ENCODE data around the gene RGS13.
"Not testable (repeated sequence)": the region's sequence is repeated elsewhere in the genome, so short reads cannot be mapped to it uniquely, and the experiment has no call there.

RGS13 gene

DNA sequence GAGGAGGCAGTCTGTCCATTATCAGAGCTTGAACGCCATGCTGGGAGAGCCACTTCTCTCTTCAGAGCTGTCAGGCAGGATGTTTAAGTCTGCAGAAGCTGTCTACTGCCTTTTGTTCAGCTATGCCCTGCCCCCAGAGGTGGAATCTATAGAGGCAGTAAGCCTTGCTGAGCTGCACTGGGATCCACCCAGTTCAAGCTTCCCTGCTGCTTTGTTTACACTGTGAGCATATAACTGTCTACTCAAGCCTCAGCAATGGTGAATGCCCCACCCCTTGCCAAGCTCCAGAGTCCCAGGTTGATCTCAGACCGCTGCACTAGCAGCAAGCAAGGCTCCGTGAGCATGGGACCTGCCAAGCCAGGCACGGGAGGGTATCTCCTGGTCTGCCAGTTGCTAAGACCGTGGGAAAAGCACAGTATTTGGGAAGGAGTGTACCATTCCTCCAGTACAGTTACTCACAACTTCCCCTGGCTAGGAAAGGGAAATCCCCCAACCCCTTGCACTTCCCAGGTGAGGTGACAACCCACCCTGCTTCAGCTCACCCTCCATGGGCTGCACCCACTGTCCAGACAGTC is 32.5 kb downstream of the RGS13 start:
- DNase-seq (ENCODE audit: low read depth in 2 of 2): no peak
- H3K4me3 ChIP-seq (replicated peaks in 1 of 2; ENCODE audit: low read depth in 2 of 2, low read length in 2 of 2): no peak overlapping the region
- TF ChIP-seq CTCF (IDR thresholded peaks at IDR 0.05; ENCODE audit: low read depth, low read length): no peak

GRCh38 chr1:192669174-192669573 is 33.2 kb downstream of the RGS13 start:
- DNase-seq (ENCODE audit: low read depth in 2 of 2): no peak
- no peak for TF ChIP-seq CTCF (IDR thresholded peaks at IDR 0.05; ENCODE audit: low read depth, low read length)
- no peak overlapping the region for H3K4me3 ChIP-seq (replicated peaks in 1 of 2; ENCODE audit: low read depth in 2 of 2, low read length in 2 of 2)

DNA sequence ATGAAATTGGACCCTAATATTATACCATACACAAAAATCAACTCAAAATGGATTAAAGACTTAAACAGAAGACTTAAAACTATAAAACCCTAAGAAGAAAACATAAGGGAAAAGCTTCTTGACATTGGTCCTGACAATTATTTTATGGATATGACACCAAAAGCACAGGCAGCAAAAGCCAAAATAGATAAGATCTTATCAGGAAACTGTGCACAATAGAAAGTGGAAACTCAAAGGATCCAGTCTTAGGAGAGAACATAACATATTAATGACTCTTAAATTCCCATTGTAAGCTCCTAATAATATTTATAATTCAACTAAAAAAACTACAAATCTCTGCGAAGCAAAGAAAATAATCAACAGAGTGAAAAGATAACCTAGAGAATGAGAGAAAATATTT is 39.8 kb downstream of the RGS13 start:
- no peak for TF ChIP-seq CTCF (IDR thresholded peaks at IDR 0.05; ENCODE audit: low read depth, low read length)
- DNase-seq (ENCODE audit: low read depth in 2 of 2): no peak
- no peak overlapping the region for H3K4me3 ChIP-seq (replicated peaks in 1 of 2; ENCODE audit: low read depth in 2 of 2, low read length in 2 of 2)

- H3K4me3 ChIP-seq (replicated peaks in 1 of 2; ENCODE audit: low read depth in 2 of 2, low read length in 2 of 2): no peak overlapping the region
- no peak for DNase-seq (ENCODE audit: low read depth in 2 of 2)
- no peak for TF ChIP-seq CTCF (IDR thresholded peaks at IDR 0.05; ENCODE audit: low read depth, low read length)
These were observed 42.2 kb downstream of the RGS13 start for GRCh38 chr1:192678099-192678498.

DNA sequence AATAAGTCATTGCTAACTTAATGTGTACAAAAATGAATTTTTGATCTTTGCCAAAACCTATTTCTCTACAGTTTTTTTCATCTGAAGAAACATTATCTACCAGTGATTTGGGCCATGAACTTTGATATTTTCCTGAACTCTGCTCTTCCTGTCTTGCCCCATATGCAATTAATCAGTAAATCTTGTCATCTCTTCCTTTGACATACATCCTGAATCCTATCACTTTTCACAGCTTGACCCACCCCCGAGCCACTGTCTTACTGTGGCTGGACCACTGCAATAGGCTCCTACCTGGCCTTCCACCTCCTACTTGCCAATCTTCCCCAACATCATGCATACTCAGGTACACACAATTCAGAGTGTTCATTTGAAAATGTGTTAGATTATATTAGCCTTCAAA is 46.4 kb downstream of the RGS13 start:
- H3K4me3 ChIP-seq (replicated peaks in 1 of 2; ENCODE audit: low read depth in 2 of 2, low read length in 2 of 2): no peak overlapping the region
- no peak for DNase-seq (ENCODE audit: low read depth in 2 of 2)
- TF ChIP-seq CTCF (IDR thresholded peaks at IDR 0.05; ENCODE audit: low read depth, low read length): no peak

GRCh38 chr1:192683081-192683480 is 47.1 kb downstream of the RGS13 start:
- DNase-seq (ENCODE audit: low read depth in 2 of 2); H3K4me3 ChIP-seq (replicated peaks in 1 of 2; ENCODE audit: low read depth in 2 of 2, low read length in 2 of 2): not testable (repeated sequence)

DNA sequence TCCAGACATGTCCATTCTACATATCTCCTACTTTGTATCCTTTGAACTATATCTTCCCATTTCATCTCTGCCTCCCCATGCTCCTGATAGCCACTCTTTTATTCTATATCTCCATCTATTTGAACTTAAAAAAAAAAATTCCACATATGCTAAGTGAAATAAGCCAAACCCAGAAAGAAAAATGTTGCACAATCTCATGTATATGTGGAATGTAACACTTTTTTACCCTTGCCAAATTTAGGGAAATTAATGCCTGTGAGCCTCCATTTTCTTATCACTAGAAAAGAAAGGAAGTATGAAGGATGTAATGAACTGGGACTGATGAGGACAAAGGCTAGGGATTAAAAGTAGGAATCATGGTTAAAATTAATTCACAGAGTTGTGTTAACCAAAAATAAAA is 53.5 kb downstream of the RGS13 start:
- no peak overlapping the region for H3K4me3 ChIP-seq (replicated peaks in 1 of 2; ENCODE audit: low read depth in 2 of 2, low read length in 2 of 2)
- DNase-seq (ENCODE audit: low read depth in 2 of 2): peak in 1 of 2 donors; percentile 10
- no peak for TF ChIP-seq CTCF (IDR thresholded peaks at IDR 0.05; ENCODE audit: low read depth, low read length)
